ENCODE data around the gene MTR.

DNA sequence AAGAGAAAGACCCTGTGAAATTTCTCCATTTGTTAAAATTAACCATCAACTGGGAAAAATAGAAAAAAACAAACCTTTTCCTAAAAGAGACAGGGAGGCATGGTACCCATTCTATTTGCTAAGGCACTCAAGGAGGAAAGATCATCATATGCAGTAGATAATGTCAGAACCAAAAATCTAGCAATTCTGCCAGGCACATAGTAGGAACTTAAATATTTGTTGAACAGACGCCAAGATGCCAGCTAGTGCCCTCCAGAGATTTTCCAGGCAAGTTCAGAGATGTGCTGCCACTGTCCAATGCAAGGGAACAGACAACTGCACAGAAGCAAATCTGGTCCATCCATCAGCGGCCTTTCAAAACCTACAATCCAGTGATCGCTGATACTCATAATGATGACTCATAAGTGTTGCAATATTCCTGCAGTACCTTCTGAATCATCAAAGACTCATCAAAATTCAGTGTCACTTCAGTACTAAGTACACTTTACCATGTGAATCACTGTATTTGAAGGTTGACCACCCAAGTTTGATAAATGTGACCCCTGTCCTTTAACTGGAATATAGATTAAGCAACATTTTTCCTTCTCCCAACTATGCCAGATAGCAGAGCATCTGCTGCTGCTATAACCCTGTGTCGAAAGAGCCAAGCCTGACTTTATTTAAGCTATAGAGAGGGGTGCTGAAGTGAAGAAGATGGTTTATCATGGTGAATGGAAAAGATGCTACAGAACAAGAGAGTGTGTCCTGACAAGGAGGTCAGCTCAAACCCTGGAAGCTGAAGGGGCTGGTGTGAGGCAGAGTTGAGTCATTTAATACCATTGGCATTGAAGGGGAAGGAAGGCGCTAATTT lies 110.0 kb downstream of the MTR start:
- TF ChIP-seq POLR2A (IDR thresholded peaks at IDR 0.05; ENCODE audit: low read depth, low read length): no peak
- TF ChIP-seq TAF1 (IDR thresholded peaks at IDR 0.05; ENCODE audit: borderline replicate concordance, low read depth, low read length): no peak
- no peak for TF ChIP-seq POLR2AphosphoS5 (IDR thresholded peaks at IDR 0.05; ENCODE audit: low read depth, low read length)

All from GM12892 (cell line).